NOMO-1 treated with DMSO at 0.1 percent for 48 hours (cell line): ENCODE data around the gene CST5.
"Not testable (repeated sequence)": the region's sequence is repeated elsewhere in the genome, so short reads cannot be mapped to it uniquely, and the experiment has no call there.

ENCODE experiments used
- DNase-seq: peaks from one replicate; lab custom pipeline; 2025; ENCODE audit not compliant: unreplicated experiment; lab: John Stamatoyannopoulos, UW

Gene CST5

DNA sequence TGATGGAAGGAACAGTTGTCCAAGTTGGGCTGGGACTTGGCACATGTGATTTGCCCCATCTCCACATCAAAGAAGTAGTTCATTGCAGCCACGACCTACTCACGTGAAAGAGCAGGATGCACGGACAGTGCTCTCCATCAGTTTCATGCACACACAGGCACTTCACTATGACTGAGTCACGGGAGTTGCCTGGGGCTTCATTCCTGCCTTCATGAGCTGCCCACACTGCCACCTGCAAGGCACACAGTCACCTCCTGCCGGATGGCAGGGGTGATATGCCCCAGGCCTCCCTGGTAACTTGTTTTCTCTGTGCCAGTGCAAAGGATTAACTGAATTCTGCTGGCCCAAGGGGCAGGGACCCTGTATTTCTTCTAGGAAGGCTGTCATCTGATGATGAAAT, 22.8 kb downstream of the CST5 start:
- DNase-seq = no peak

DNA sequence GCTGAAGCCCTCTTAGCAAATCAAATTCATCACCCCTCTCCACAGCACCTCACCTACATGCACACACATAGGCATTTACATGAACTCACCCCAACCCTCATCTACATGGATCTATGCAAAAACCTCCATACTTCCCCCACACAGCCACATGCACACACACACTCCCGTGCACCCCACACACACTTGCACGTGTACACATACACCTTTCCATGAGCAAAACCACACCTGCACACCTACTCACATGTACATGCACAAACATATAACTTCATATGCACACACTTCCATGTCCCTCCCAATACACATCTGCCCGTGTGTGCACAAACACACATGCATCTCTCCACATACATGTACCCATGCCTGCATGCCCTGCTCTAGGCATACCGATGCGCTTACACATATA, 23.3 kb downstream of the CST5 start:
- DNase-seq = no peak

DNA sequence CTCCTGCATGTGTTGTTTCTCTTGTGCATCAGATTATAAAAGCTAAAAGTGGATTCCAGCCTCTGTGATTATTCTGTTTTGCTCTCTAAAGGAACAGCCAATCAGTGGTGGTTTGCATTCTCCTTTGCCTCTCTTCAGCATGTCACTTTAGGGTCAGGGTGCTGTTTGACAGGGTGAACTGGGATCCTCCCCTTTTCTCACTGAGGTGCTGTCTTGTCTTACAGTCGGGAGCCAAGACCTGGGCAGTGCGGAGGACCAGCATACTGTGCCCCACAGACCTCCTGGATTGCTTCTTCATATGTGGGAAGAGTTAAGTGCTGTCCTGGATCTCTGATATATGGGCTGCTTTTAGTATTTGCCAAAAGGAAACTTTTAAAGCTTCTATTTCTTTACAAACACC, 37.9 kb downstream of the CST5 start:
- DNase-seq = no peak

DNA sequence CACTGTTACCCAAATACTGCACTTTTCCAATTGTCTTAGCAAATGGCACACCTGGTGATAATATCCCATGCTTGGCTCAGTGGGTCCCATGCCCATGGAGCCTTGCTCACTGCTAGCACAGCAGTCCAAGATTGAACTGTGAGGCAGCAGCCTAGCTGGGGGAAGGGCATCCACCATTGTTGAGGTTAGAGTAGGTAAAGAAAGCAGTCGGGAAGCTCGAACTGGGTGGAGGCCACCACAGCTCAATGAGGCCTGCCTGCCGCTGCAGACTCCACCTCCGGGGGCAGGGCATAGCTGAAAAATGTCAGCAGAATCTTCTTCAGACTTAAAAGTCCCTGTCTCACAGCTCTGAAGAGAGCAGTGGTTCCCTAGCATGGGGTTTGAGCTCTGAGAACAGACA, 43.8 kb downstream of the CST5 start:
- no peak for DNase-seq

DNA sequence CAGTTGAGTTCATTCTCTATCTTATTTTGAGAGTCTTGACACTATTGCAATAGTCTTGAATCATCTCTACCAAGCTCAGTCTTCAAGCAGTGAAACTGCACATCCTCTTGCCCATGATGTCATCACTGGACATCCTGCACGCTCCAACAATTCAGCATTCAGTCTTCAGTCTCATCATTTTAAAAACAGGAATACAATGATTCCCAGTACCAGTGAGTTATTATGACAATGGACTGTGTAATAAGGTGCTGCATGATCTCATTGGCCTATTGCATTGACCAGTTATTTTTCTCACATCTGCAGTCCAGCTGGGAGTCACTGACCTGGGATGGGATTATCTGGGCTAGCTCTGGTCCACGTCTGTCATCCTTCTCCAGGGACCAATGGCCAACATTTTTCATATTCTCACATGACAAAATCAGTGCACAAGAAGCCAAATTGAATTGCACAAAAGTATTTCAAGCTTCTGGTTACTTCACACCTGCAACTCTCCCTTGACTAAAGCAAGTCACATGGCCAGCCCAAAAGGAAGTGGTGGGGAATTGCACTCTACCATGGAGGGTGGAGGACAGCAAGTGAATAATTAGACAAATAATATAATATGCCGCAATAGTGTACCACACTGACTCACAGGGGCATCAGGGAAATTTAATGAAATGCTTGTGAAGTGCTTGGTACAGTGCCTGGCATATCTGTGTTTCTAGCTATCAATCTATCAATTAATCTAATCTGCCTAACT, 46.6 kb downstream of the CST5 start:
- no peak for DNase-seq

DNA sequence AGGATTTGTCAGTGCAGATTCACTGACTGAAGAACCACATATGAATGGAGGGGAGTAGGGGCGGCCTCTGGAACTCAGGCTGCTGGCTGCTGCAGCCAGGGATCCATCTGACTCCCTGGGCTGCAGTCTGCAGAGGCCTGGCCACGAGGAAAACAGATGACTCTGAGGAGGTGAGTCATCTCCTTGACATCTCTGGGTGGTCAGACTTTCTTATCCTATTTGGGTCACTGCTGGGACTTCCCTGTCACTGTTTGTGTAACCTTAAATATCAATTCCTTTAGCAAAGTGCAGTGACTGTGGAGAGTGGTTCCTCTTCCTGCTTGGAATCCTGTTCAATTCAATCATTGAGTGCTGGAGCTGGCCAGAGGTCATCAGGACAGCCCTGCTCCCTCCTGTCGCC, 47.6 kb downstream of the CST5 start:
- not testable (repeated sequence) for DNase-seq

DNA sequence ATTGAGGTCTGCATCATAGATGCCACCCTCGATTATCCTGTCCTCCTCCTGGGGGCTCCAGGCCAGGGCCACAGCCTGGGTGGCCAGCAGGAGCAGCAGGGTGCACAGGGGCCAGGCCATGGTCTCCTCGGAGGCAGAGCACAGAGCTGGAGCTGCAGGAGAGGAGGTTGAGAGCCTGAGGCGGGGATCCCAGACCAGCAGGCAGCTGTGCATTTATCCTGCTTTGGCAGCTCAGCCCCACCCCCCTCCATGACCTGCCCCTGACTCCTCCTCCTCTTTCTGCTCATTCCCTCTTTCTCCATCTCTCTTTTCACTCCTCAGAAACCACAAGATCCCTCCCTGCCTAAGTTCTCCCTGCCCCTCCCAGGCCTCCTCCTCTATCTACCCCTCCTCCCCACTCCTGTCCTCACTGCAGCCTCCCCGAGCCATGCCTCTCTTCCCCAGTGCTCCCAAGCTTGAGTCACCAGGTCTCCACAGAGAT, 53.0 kb downstream of the CST5 start, which contains the start of gene CST2:
Gene CST2 (minus strand): TSS at position 189 of the 481 bp plus-strand sequence. CDS start 69 bp downstream, at position 120.
- no peak for DNase-seq
